Effector memory CD8-positive, alpha-beta T cell (primary cell): ENCODE data around the gene TIMELESS.

Experiments
- ATAC-seq: fragments of 150-1000 bp; cut with Tn5 transposase; replicated peaks from 2 replicates; pipeline ENCODE4 v1.10.0; 2021; ENCODE audit warnings: mild to moderate bottlenecking, moderate library complexity
- DNase-seq, 3 experiments: peaks; one replicate each; pipeline ENCODE4 v3.0.0; 2021
- H3K27ac Mint-ChIP-seq, 2 donors: one replicate each; pipeline ENCODE4 v1.8.0; 2022; ENCODE audit warnings: mild to moderate bottlenecking in 2 of 2, mixed read lengths in 2 of 2, moderate library complexity in 2 of 2
- H3K27me3 Mint-ChIP-seq, 2 donors: one replicate each; pipeline ENCODE4 v1.8.0; 2022; ENCODE audit warnings: mixed read lengths in 2 of 2
- H3K36me3 Mint-ChIP-seq: one replicate; pipeline ENCODE4 v1.8.0; 2022; ENCODE audit warnings: mild to moderate bottlenecking, moderate library complexity, mixed read lengths; ENCODE audit not compliant: insufficient read depth
- H3K4me1 Mint-ChIP-seq, 2 donors: one replicate each; pipeline ENCODE4 v1.8.0; 2022; ENCODE audit warnings: low read depth in 2 of 2, mixed read lengths in 2 of 2
- H3K4me3 Mint-ChIP-seq, 2 donors: one replicate each; pipeline ENCODE4 v1.8.0; 2022; ENCODE audit warnings: mild to moderate bottlenecking in 2 of 2, mixed read lengths in 2 of 2, moderate library complexity in 2 of 2
- H3K9me3 Mint-ChIP-seq, 2 donors: one replicate each; pipeline ENCODE4 v1.8.0; 2022; ENCODE audit warnings: mixed read lengths in 2 of 2

Gene TIMELESS

GRCh38 chr12:56484566-56484965 is 35.3 kb upstream of the TIMELESS start:
- DNase-seq (no peak), ATAC-seq (no peak)
- H3K4me1 Mint-ChIP-seq: peaks cover 11 to 12% of the 10 kb centered on the region in 2 donors
- H3K27ac Mint-ChIP-seq: no peak overlapping the region
- no peaks in the 10 kb centered on the region for H3K9me3 Mint-ChIP-seq
- peaks cover 0 to 17% of the 10 kb centered on the region in 2 donors for H3K27me3 Mint-ChIP-seq
- H3K4me3 Mint-ChIP-seq: no peak overlapping the region
- no peaks in the 10 kb centered on the region for H3K36me3 Mint-ChIP-seq

GRCh38 chr12:56479625-56480024 is 30.4 kb upstream of the TIMELESS start:
- peaks cover 0 to 4% of the 10 kb centered on the region in 2 donors for H3K4me1 Mint-ChIP-seq
- H3K9me3 Mint-ChIP-seq: no peaks in the 10 kb centered on the region
- no peak for DNase-seq
- H3K27ac Mint-ChIP-seq: no peak overlapping the region
- H3K4me3 Mint-ChIP-seq: no peak overlapping the region
- H3K27me3 Mint-ChIP-seq: no peaks in the 10 kb centered on the region
- H3K36me3 Mint-ChIP-seq: no peaks in the 10 kb centered on the region
- ATAC-seq: no peak

GRCh38 chr12:56477521-56478225 is 28.4 kb upstream of the TIMELESS start:
- H3K4me3 Mint-ChIP-seq: no peak overlapping the region
- H3K9me3 Mint-ChIP-seq: no peaks in the 10 kb centered on the region
- DNase-seq (no peak), ATAC-seq (no peak)
- peaks cover 0 to 4% of the 10 kb centered on the region in 2 donors for H3K4me1 Mint-ChIP-seq
- H3K27ac Mint-ChIP-seq: peak overlapping the region in 1 of 2 donors; percentile 29
- no peaks in the 10 kb centered on the region for H3K36me3 Mint-ChIP-seq
- H3K27me3 Mint-ChIP-seq: no peaks in the 10 kb centered on the region

- H3K27me3 Mint-ChIP-seq: no peaks in the 10 kb centered on the region
- DNase-seq (no peak), ATAC-seq (no peak)
- no peaks in the 10 kb centered on the region for H3K9me3 Mint-ChIP-seq
- H3K27ac Mint-ChIP-seq: peak overlapping the region in 1 of 2 donors; percentile 29
- peaks cover 0 to 4% of the 10 kb centered on the region in 2 donors for H3K4me1 Mint-ChIP-seq
- no peaks in the 10 kb centered on the region for H3K36me3 Mint-ChIP-seq
- no peak overlapping the region for H3K4me3 Mint-ChIP-seq
These were observed 27.8 kb upstream of the TIMELESS start for GRCh38 chr12:56476972-56477432.

GRCh38 chr12:56476143-56476542 is 26.9 kb upstream of the TIMELESS start:
- Mint-ChIP-seq H3K4me3 (no peak overlapping the region), H3K36me3 (no peaks in the 10 kb centered on the region), H3K27ac (peak overlapping the region in 1 of 2 donors; percentile 55), H3K9me3 (no peaks in the 10 kb centered on the region), H3K4me1 (peaks cover 0 to 6% of the 10 kb centered on the region in 2 donors), H3K27me3 (no peaks in the 10 kb centered on the region)
- ATAC-seq (no peak), DNase-seq (no peak)

- Mint-ChIP-seq H3K9me3 (no peaks in the 10 kb centered on the region), H3K4me3 (no peak overlapping the region), H3K27ac (no peak overlapping the region), H3K36me3 (no peaks in the 10 kb centered on the region), H3K4me1 (peaks cover 7 to 12% of the 10 kb centered on the region in 2 donors), H3K27me3 (no peaks in the 10 kb centered on the region)
- no peak for DNase-seq
- ATAC-seq: no peak
These were observed 25.2 kb upstream of the TIMELESS start for GRCh38 chr12:56474389-56474788.

- H3K27me3 Mint-ChIP-seq: no peaks in the 10 kb centered on the region
- peaks cover 13% of the 10 kb centered on the region for H3K36me3 Mint-ChIP-seq
- H3K27ac Mint-ChIP-seq: peak overlapping the region; percentile 97 to 99
- H3K9me3 Mint-ChIP-seq: no peaks in the 10 kb centered on the region
- no peak for ATAC-seq
- no peak for DNase-seq
- peak overlapping the region; percentile 94 to 95 for H3K4me3 Mint-ChIP-seq
- H3K4me1 Mint-ChIP-seq: peaks cover 18 to 21% of the 10 kb centered on the region in 2 donors
These were observed 20.0 kb upstream of the TIMELESS start for GRCh38 chr12:56469007-56469930.

GRCh38 chr12:56468216-56469006 is 19.2 kb upstream of the TIMELESS start, which contains the start of gene SPRYD4:
SPRYD4 (plus strand) TSS chr12:56468578; CDS start chr12:56468592, 14 bp downstream.
- Mint-ChIP-seq H3K4me1 (peaks cover 20 to 21% of the 10 kb centered on the region in 2 donors), H3K36me3 (peaks cover 15% of the 10 kb centered on the region), H3K9me3 (no peaks in the 10 kb centered on the region), H3K4me3 (peak within 1 kb of the TSS; percentile 94 to 95), H3K27me3 (no peaks in the 10 kb centered on the region), H3K27ac (peak within 1 kb of the TSS; percentile 97 to 99)
- DNase-seq (peak; percentile 90 to 93 (median 93)), ATAC-seq (peak; percentile 97)

- Mint-ChIP-seq H3K4me1 (peaks cover 4 to 5% of the 10 kb centered on the region in 2 donors), H3K27ac (no peak overlapping the region), H3K4me3 (no peak overlapping the region), H3K27me3 (no peaks in the 10 kb centered on the region), H3K36me3 (peaks cover 6% of the 10 kb centered on the region), H3K9me3 (no peaks in the 10 kb centered on the region)
- ATAC-seq (no peak), DNase-seq (no peak)
These were observed 13.3 kb upstream of the TIMELESS start for GRCh38 chr12:56462565-56462964.

- Mint-ChIP-seq H3K27ac (no peak overlapping the region), H3K36me3 (peaks cover 3% of the 10 kb centered on the region), H3K4me1 (peaks cover 2 to 4% of the 10 kb centered on the region in 2 donors), H3K27me3 (no peaks in the 10 kb centered on the region), H3K4me3 (no peak overlapping the region), H3K9me3 (no peaks in the 10 kb centered on the region)
- ATAC-seq (no peak), DNase-seq (no peak)
These were observed 12.3 kb upstream of the TIMELESS start for GRCh38 chr12:56461235-56462159.

- H3K27me3 Mint-ChIP-seq: no peaks in the 10 kb centered on the region
- peaks cover 3% of the 10 kb centered on the region for H3K36me3 Mint-ChIP-seq
- H3K4me1 Mint-ChIP-seq: no peaks in the 10 kb centered on the region
- no peak overlapping the region for H3K27ac Mint-ChIP-seq
- H3K4me3 Mint-ChIP-seq: no peak overlapping the region
- ATAC-seq (no peak), DNase-seq (no peak)
- H3K9me3 Mint-ChIP-seq: no peaks in the 10 kb centered on the region
These were observed 8.6 kb upstream of the TIMELESS start for GRCh38 chr12:56457817-56458216.

GRCh38 chr12:56454557-56454956 is 5.3 kb upstream of the TIMELESS start, which contains the start of gene MIP:
MIP (minus strand) TSS chr12:56454657; CDS start chr12:56454613, 44 bp downstream.
- ATAC-seq (no peak), DNase-seq (no peak)
- Mint-ChIP-seq H3K27me3 (no peaks in the 10 kb centered on the region), H3K27ac (no peak within 1 kb of the TSS), H3K9me3 (no peaks in the 10 kb centered on the region), H3K4me1 (peaks cover 3% of the 10 kb centered on the region in 2 donors), H3K4me3 (no peak within 1 kb of the TSS), H3K36me3 (peaks cover 3% of the 10 kb centered on the region)
